Stimulated activated CD4-positive, alpha-beta T cell treated with anti-CD3 and anti-CD28 coated beads, Interleukin-4, amount 100 ng/mL, for 4 hours (primary cell): ENCODE results near the gene OR8U1.
"Not testable (repeated sequence)": the region's sequence is repeated elsewhere in the genome, so short reads cannot be mapped to it uniquely, and the experiment has no call there.

ENCODE experiments used
- DNase-seq, 2 experiments: peaks; one replicate each; pipeline ENCODE4 v3.0.0-alpha.2; 2020

OR8U1 gene

GRCh38 chr11:56375324-56375723 is at the start of gene OR8U1:
OR8U1 (plus strand) TSS chr11:56375624; CDS start chr11:56375624, 0 bp downstream.
- DNase-seq: no peak

DNA sequence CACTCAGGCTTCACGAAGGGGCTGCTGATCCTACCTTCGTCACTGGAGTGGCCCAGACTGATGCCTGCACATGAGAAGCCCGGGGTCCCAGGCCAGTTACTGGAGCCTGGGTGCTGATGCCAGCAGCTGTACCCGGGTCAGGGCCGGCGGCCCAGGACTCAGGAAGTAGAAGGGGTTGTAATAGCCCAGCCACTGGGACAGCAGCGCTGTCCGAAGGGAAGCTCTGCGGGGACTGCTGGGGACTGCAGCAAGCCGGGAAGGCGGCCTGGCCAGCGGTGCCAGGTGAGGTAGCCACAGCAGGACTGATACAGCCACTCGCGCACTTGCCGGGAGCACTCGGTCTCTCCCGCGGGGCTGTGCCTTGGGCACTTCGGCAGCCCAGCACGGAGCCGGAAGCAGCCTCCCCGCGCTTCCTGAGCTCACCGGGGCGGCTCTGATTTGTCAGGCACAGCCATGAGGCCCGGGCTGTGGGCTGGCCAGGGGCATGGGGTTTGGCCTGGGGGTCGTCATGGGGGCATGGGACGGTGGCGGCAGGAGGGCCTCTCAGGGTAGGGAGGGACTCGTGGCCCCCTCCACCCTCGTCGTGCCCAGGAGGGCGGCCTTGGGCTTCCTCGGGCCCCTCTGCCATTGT is 43.4 kb upstream of the OR8U1 start:
- no peak for DNase-seq

DNA sequence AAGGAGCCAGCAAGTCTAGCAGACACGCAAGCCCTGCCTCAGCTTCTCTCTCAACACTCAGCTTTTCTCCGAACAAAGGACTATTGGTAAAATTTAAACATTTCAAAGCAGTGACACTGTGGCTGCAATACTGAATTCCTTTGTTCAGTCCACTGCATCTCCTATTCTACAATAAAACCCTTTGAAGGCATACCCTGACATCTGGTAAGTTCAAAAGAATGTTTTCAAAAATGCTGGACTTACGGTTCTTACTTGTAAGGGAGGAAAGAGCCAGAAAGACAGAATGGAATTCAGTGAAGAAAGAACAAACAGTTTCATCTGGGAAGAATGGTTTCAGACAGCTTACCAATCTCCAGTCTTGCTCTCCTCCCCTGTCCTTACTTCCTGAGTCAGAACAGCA is 42.3 kb upstream of the OR8U1 start:
- DNase-seq: no peak

DNA sequence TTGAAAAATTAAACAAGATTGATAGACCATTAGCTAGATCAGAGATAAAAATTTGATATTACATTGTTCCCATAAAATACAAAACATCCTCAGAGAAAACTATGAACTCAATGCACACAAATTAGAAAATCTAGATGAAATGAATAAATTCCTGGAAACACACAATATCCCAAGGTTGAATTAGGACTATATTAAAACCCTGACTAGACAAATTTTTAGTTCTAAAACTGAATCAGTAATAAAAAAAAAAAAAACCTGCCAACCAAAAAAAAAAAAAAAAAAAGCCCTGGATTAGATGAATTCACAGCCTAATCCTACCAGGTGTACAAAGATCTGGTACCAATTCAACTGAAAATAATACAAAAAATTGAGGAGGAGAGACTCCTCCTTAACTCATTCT is 35.1 kb upstream of the OR8U1 start:
- no peak for DNase-seq

DNA sequence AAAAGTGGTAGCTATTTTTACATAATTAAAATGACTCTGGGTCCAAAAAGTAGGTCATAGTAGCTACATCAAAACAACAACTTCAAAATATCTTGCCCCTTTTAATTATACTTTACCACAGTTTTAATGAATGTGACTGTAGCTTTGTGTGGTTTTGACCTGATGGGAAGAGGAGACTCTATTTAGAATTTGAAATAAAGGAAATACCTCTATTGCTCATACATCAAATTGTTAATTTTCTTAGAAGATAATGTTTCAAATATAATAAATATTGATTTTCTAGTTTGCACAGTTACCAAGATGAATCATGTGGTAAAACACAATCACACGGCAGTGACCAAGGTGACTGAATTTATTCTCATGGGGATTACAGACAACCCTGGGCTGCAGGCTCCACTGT is 29.7 kb upstream of the OR8U1 start, which contains the start of gene OR8K1:
TSS of gene OR8K1 (plus strand) at position 301 of the 400 bp plus-strand sequence. CDS start at position 301, 0 bp downstream.
- no peak for DNase-seq

DNA sequence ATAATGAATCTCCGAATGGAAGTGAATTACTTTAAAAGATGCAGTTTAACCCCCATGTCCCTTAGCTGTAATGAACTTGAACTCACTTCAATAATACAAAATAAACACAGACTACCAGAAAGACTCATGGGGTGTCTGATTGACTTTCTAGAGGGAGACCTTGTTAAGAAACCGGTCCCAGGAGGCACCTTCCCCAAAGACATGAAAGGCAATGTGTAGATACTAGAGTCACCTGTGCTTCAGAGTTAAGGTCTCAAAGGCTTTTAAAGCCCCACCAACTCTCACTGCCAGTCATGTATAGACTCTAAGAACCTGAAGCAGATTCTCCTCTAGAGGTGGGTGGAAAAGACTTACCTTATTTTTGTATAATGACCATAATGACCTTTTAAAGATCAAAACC is 21.4 kb upstream of the OR8U1 start, which contains the start of gene OR8J1:
TSS of gene OR8J1 (plus strand) at position 301 of the 400 bp plus-strand sequence. CDS start 5,956 bp downstream, outside the sequence.
- DNase-seq: no peak

GRCh38 chr11:56380120-56380519 is 4.7 kb downstream of the OR8U1 start:
- DNase-seq: no peak

- DNase-seq: no peak
Measured at GRCh38 chr11:56394381-56394780, 19.0 kb downstream of the OR8U1 start.

GRCh38 chr11:56396047-56396446 is 20.6 kb downstream of the OR8U1 start:
- DNase-seq: no peak

DNA sequence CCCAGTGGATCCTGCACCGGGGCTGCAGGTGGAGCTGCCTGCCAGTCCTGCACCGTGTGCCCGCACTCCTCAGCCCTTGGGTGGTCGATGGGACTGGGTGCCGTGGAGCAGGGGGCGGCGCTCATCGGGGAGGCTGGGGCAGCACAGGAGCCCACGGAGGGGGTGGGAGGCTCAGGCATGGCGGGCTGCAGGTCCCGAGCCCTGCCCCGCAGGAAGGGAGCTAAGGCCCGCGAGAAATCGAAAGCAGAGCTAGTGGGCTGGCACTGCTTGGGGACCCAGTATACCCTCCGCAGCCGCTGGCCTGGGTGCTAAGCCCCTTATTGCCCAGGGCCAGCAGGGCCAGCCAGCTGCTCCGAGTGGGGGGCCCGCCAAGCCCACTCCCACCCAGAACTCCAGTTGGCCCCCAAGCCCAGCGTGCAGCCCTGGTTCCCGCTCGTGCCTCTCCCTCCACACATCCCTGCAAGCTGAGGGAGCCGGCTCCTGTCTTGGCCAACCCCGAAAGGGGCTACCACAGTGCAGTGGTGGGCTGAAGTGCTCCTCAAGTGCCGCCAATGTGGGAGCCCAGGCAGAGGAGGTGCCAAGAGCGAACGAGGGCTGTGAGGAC is 26.5 kb downstream of the OR8U1 start:
- not testable (repeated sequence) for DNase-seq

- DNase-seq: no peak
Measured at GRCh38 chr11:56404393-56404792, 29.0 kb downstream of the OR8U1 start.

DNA sequence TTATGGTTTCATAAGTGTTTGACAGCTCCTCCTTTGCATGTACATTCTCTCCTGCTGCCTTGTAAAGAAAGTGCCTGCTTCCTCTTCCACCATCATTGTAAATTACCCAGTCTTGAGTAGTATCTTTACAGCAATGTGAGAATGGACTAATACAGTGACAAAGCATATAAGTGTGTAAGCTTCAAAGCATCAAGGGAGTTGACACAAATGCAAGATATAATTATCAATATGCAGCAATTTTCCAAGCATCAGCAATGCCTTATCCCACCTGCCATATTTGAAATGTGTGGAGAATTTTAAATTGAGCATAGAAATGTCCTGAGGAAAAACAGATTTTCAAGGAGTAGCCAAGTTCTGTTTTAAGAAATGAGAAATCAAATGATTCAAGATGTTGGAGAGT is 35.4 kb downstream of the OR8U1 start:
- no peak for DNase-seq

DNA sequence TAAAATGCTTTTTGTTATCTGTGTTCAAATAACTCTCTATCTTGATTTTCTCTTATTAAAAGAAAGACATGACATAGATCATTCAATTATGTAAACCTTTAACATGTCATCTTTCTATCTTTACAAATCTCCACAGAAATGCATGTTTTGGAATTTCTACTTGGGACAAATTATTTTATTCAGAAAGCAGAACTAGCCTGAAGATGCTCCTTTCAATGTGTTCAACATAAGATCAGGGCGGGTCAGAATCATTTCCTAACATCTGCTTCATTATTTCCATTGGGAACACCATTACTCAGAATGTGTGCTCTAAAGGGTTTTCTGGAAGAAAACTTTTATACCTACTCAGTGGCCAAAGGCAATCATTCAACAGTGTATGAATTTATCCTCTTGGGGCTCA is 37.0 kb downstream of the OR8U1 start, which contains the start of gene OR5AL1:
TSS of gene OR5AL1 (plus strand) at position 301 of the 400 bp plus-strand sequence.
- no peak for DNase-seq
